GM12892 (cell line): Measurements from ENCODE around the gene CDON.

Experiments used
- DNase-seq: peaks from one replicate; pipeline ENCODE4 v3.0.0; 2011; ENCODE audit not compliant: insufficient read length
- FAIRE-seq: peaks from 2 replicates; lab custom pipeline; 2011; peaks lifted over from hg19 to GRCh38; lab: Jason Lieb, UNC
- POLR2A ChIP-seq: IDR thresholded peaks from 2 replicates; pipeline ENCODE4 v1.6.1; 2011; ENCODE audit warnings: low read depth, low read length, control low read depth
- POLR2AphosphoS5 ChIP-seq: IDR thresholded peaks from 2 replicates; pipeline ENCODE4 v1.6.1; 2011; ENCODE audit warnings: low read depth, low read length, control low read depth
- TAF1 ChIP-seq: IDR thresholded peaks from 2 replicates; pipeline ENCODE4 v1.6.1; 2011; ENCODE audit warnings: low read depth, mild to moderate bottlenecking, control low read depth, low read length, borderline replicate concordance

The CDON gene

GRCh38 chr11:125935056-125935455, 127.6 kb downstream of the CDON start:
- TF ChIP-seq POLR2A (no peak), POLR2AphosphoS5 (no peak), TAF1 (no peak)
- FAIRE-seq (no peak), DNase-seq (no peak)

- DNase-seq (no peak), FAIRE-seq (no peak)
- no peak for TF ChIP-seq POLR2AphosphoS5
- no peak for TF ChIP-seq TAF1
- TF ChIP-seq POLR2A, result no peak
Measured at GRCh38 chr11:125934473-125934872, 128.2 kb downstream of the CDON start.

- FAIRE-seq, result no peak
- no peak for DNase-seq
- no peak for TF ChIP-seq POLR2A
- TF ChIP-seq TAF1, result no peak
Measured at GRCh38 chr11:125933030-125933813, 129.4 kb downstream of the CDON start.

DNA sequence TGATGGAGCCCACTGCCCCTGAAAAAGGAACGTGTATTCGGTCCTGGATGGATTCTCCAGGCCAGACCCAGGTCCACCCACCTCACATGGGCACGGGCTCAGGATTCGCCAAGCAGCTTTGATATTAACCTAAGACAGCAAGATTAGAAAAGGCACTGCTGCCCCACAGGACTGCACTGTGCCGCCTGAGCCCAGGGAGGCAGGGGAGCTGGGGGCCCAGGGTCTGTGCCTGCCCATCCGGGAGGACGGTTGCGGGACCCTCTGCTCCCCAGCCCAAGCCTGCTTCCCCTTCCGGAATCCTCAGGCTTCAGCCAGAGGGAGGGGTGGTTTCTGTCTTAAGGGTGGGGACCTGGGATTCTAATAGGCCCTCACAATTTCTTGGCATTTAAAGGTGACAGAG, 130.4 kb downstream of the CDON start:
- FAIRE-seq, result no peak
- DNase-seq, result no peak
- no peak for TF ChIP-seq TAF1
- no peak for TF ChIP-seq POLR2A
- TF ChIP-seq POLR2AphosphoS5, result no peak

- FAIRE-seq (no peak), DNase-seq (no peak)
Measured at GRCh38 chr11:125931668-125932067, 131.0 kb downstream of the CDON start.

GRCh38 chr11:125931116-125931515, 131.6 kb downstream of the CDON start:
- no peak for DNase-seq
- no peak for FAIRE-seq
- TF ChIP-seq POLR2AphosphoS5, result no peak
- TF ChIP-seq TAF1, result no peak
- TF ChIP-seq POLR2A, result no peak

More at GRCh38 chr11:125931668-125932067, 131.0 kb downstream of the CDON start:
- no peak for TF ChIP-seq TAF1
- TF ChIP-seq POLR2AphosphoS5, result no peak
- TF ChIP-seq POLR2A, result no peak

- FAIRE-seq, result no peak
- DNase-seq, result no peak
- no peak for TF ChIP-seq POLR2A
- TF ChIP-seq TAF1, result no peak
- TF ChIP-seq POLR2AphosphoS5, result no peak
Measured at GRCh38 chr11:125930076-125930450, 132.6 kb downstream of the CDON start.

DNA sequence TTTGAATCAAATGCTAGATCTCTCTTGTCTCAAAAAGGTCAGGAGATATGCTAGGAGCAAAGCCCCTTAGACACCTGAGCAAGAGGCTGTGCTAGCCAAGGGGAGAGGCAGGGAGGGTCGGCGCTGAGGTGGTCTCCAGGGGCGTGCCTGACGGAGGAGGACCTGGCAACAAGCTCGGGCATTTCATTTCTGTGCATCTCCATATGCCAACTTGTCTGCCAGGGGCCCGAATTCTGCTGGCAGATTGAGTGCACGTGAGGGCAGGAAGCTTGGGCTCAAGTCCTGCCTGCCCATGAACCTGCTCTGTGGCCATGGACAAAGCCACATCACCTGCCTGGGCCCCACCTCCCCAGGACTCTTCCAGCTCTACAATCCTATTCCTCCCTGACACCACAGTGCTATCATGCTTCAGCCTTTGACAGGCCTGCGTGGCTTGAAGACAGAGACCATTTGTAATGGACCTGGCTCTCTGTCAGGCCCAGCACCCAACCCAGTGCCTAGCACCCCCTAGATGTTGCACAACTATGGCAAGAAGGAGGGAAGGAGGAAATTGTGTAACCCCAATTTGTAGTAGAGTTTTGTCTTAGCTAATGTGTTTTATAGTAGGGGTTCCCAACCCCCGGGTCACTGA, 133.1 kb downstream of the CDON start:
- FAIRE-seq (no peak), DNase-seq (no peak)
- TF ChIP-seq POLR2A (no peak), TAF1 (no peak), POLR2AphosphoS5 (no peak)

GRCh38 chr11:125926682-125927081, 136.0 kb downstream of the CDON start:
- FAIRE-seq, result no peak
- DNase-seq, result no peak
- no peak for TF ChIP-seq POLR2AphosphoS5
- no peak for TF ChIP-seq TAF1
- no peak for TF ChIP-seq POLR2A

DNA sequence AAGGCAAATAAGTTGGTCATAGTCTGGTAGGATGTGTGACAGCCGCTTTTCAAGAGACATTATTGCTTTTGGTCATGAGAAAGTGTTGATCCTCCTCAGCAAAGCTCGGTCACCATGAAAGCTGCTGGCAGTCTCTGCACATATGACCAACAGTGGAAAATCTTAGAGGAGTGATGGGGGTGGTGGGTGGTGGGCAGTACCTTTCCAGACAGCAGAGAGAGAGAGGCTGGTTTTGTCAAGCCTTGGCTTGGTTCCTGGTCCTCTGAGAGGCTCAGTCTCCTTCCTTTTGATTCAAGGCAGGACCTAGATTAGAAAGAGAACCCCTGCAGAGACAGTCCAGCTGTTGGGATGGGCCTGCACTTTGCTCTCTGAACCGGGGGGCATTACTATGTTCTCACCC, 136.9 kb downstream of the CDON start:
- DNase-seq, result no peak
- no peak for FAIRE-seq
- TF ChIP-seq POLR2AphosphoS5, result no peak
- TF ChIP-seq POLR2A, result no peak
- no peak for TF ChIP-seq TAF1

GRCh38 chr11:125925247-125925740, 137.4 kb downstream of the CDON start:
- FAIRE-seq (no peak), DNase-seq (no peak)
- TF ChIP-seq TAF1, result no peak
- TF ChIP-seq POLR2A, result no peak
- TF ChIP-seq POLR2AphosphoS5, result no peak
